IMR-90 (cell line): ENCODE measurements around the gene TIPARP. TPM values are rescaled to one million over a fixed set of nuclear protein-coding genes. Genes with fewer than 3 reads are reported as not detected.

Source experiments
- ATAC-seq: fragments of 200-7000 bp; cut with Tn5 transposase; 2 replicates; pipeline ENCODE4 v1.9.1; 2020; ENCODE audit warnings: low read depth, mild to moderate bottlenecking, moderate library complexity
- BruUV-seq: library from RNA; stranded (reverse); fragments of 400-500 nt; replicated peaks from 2 replicates; lab custom pipeline; 2021; lab: Mats Ljungman, UMichigan
- CTCF ChIA-PET: fragments of 300-600 bp; formaldehyde crosslinking; extraction: SDS; loops from one replicate; lab custom pipeline; 2021; ENCODE audit warnings: antibody characterized with exemption; lab: Yijun Ruan, JAX
- POLR2A ChIA-PET: fragments of 300-600 bp; sonication (Branson Sonifier 250); formaldehyde crosslinking; loops from one replicate; lab custom pipeline; 2022; ENCODE audit warnings: antibody characterized with exemption; ENCODE audit not compliant: unreplicated experiment; lab: Charles Lee
- DNase-seq: peaks from one replicate; pipeline ENCODE4 v3.0.0; 2013
- H2AFZ ChIP-seq: replicated peaks from 2 replicates; pipeline ENCODE3; 2013; ENCODE audit warnings: low read length, mild to moderate bottlenecking; ENCODE audit not compliant: poor library complexity
- H2AK5ac ChIP-seq: 2 replicates; pipeline ENCODE4 v1.6.1; 2013; ENCODE audit warnings: low read depth, low read length, inconsistent platforms
- H2AK9ac ChIP-seq: replicated peaks from 2 replicates; pipeline ENCODE3; 2013; ENCODE audit warnings: mild to moderate bottlenecking, low read depth, low read length, moderate library complexity; ENCODE audit not compliant: poor library complexity
- H2BK120ac ChIP-seq: 2 replicates; pipeline ENCODE4 v1.6.1; 2013; ENCODE audit warnings: low read depth, low read length, inconsistent platforms
- H2BK15ac ChIP-seq: 3 replicates; pipeline ENCODE4 v1.6.1; 2013; ENCODE audit warnings: low read depth, low read length, inconsistent platforms
- H2BK20ac ChIP-seq: 2 replicates; pipeline ENCODE4 v1.6.1; 2013; ENCODE audit warnings: low read depth, mild to moderate bottlenecking, inconsistent platforms, low read length, moderate library complexity
- H2BK5ac ChIP-seq: 2 replicates; pipeline ENCODE4 v1.6.1; 2013; ENCODE audit warnings: mild to moderate bottlenecking, low read depth, low read length, inconsistent platforms; ENCODE audit not compliant: poor library complexity, severe bottlenecking
- H3K14ac ChIP-seq: replicated peaks from 2 replicates; pipeline ENCODE4 v1.6.1; 2013; ENCODE audit warnings: low read depth, low read length, inconsistent platforms
- H3K18ac ChIP-seq: 2 replicates; pipeline ENCODE4 v1.6.1; 2013; ENCODE audit warnings: low read depth, low read length, control low read depth
- H3K23ac ChIP-seq: 2 replicates; pipeline ENCODE4 v1.6.1; 2013; ENCODE audit warnings: low read depth, low read length, inconsistent platforms
- H3K27ac ChIP-seq: 2 replicates; pipeline ENCODE4 v1.5.1; 2013; ENCODE audit warnings: mild to moderate bottlenecking, control low read depth, low read length; ENCODE audit not compliant: insufficient read depth
- H3K27me3 ChIP-seq: 2 replicates; pipeline ENCODE4 v1.6.1; 2013; ENCODE audit warnings: low read length; ENCODE audit not compliant: control insufficient read depth, insufficient read depth
- H3K36me3 ChIP-seq: 2 replicates; pipeline ENCODE4 v1.6.1; 2013; ENCODE audit warnings: low read length, mixed read lengths; ENCODE audit not compliant: control insufficient read depth, insufficient read depth
- H3K4ac ChIP-seq: 2 replicates; pipeline ENCODE4 v1.6.1; 2013; ENCODE audit warnings: low read depth, low read length, inconsistent platforms
- H3K4me1 ChIP-seq: 2 replicates; pipeline ENCODE4 v1.6.1; 2013; ENCODE audit warnings: low read length, mixed read lengths; ENCODE audit not compliant: control insufficient read depth, insufficient read depth
- H3K4me2 ChIP-seq: 2 replicates; pipeline ENCODE4 v1.6.1; 2013; ENCODE audit warnings: low read depth, mild to moderate bottlenecking, control low read depth, low read length, moderate library complexity
- H3K4me3 ChIP-seq: 2 replicates; pipeline ENCODE4 v1.5.1; 2013; ENCODE audit warnings: low read depth, mild to moderate bottlenecking, control low read depth, low read length, moderate library complexity; ENCODE audit not compliant: insufficient read depth
- H3K56ac ChIP-seq: 2 replicates; pipeline ENCODE4 v1.6.1; 2013; ENCODE audit warnings: low read length, inconsistent platforms; ENCODE audit not compliant: insufficient read depth; ENCODE audit errors: extremely low read depth
- H3K79me1 ChIP-seq, 2 experiments: 2 replicates each; pipeline ENCODE4 v1.6.1; 2013; ENCODE audit warnings: low read length in 2 of 2, inconsistent platforms in 1 of 2, low read depth in 1 of 2
- H3K9ac ChIP-seq: 2 replicates; pipeline ENCODE4 v1.6.1; 2013; ENCODE audit warnings: low read depth, low read length, control low read depth
- H3K9me1 ChIP-seq: 2 replicates; pipeline ENCODE4 v1.6.1; 2013; ENCODE audit warnings: low read length, inconsistent platforms; ENCODE audit not compliant: insufficient read depth
- H3K9me3 ChIP-seq: 2 replicates; pipeline ENCODE4 v1.6.1; 2013; ENCODE audit warnings: low read length; ENCODE audit not compliant: control insufficient read depth, insufficient read depth
- H4K20me1 ChIP-seq: 2 replicates; pipeline ENCODE4 v1.6.1; 2013; ENCODE audit warnings: low read length, inconsistent platforms; ENCODE audit not compliant: insufficient read depth
- H4K5ac ChIP-seq: 2 replicates; pipeline ENCODE4 v1.6.1; 2013; ENCODE audit warnings: mild to moderate bottlenecking, low read depth, low read length, control low read depth
- H4K8ac ChIP-seq, 2 experiments: 2 replicates each; pipeline ENCODE4 v1.6.1; 2013; ENCODE audit warnings: low read depth in 2 of 2, low read length in 2 of 2, control low read depth in 1 of 2, inconsistent platforms in 1 of 2
- H4K91ac ChIP-seq: 2 replicates; pipeline ENCODE4 v1.6.1; 2013; ENCODE audit warnings: low read depth, low read length, inconsistent platforms; ENCODE audit not compliant: insufficient read depth
- MAZ ChIP-seq: IDR thresholded peaks from 2 replicates; pipeline ENCODE4 v1.6.1; 2012; ENCODE audit warnings: low read depth, mild to moderate bottlenecking, low read length, improper control_type of control experiment, moderate library complexity, borderline replicate concordance
- MXI1 ChIP-seq: IDR thresholded peaks from 2 replicates; pipeline ENCODE4 v1.6.1; 2012; ENCODE audit warnings: low read depth, mild to moderate bottlenecking, low read length, moderate library complexity, borderline replicate concordance
- RAD21 ChIP-seq: IDR thresholded peaks from 2 replicates; pipeline ENCODE4 v1.6.1; 2012; ENCODE audit warnings: low read length, improper control_type of control experiment
- WGBS, 2 experiments: methylation state at CpG; one replicate each; pipeline versions ENCODE4 v1.1.5 to v1.1.7; 2013; ENCODE audit warnings: missing lambda C conversion rate in 2 of 2; ENCODE audit not compliant: insufficient read length in 1 of 2; ENCODE audit errors: extremely low coverage in 2 of 2; 5-methylcytosine and 5-hydroxymethylcytosine counted together
- dilution Hi-C: fragments of 300-500 bp; cut with HindIII; formaldehyde crosslinking; loops from one replicate; pipeline ENCODE4 v1.14.3; 2018; ENCODE audit warnings: low sequenced_read_pairs; ENCODE audit not compliant: unreplicated experiment
- in situ Hi-C: fragments of 300-500 bp; cut with MboI; formaldehyde crosslinking; loops from 3 replicates; pipeline ENCODE4 v1.14.3; 2019; ENCODE audit warnings: low sequenced_read_pairs, inconsistent platforms, mixed read lengths
- intact Hi-C: fragments of 100-400 bp; cut with micrococcal nuclease; formaldehyde crosslinking; loops from 2 replicates; pipeline ENCODE4 v1.10.0; 2022
- polyA plus RNA-seq, 3 experiments: library from polyadenylated mRNA; depleted of rRNA; stranded (reverse); fragments of >200 nt; gene quantifications; 2 replicates each; pipeline ENCODE4 v1.2.3, GENCODE V29; 2012; ENCODE audit warnings: low replicate concordance in 1 of 3
- total RNA-seq: library from RNA; depleted of rRNA; stranded (reverse); fragments of >200 nt; gene quantifications from 2 replicates; pipeline ENCODE4 v1.2.3, GENCODE V29; 2012

Gene TIPARP
- total and polyA plus RNA-seq, 2 of the 4 experiments (the other 2 are of a cell fraction), result 12.6 to 70.8 TPM

GRCh38 chr3:156745766-156746165 is 71.4 kb downstream of the TIPARP start:
- H3K4ac ChIP-seq, result no peak overlapping the region
- peaks cover 9% of the 10 kb centered on the region for H3K4me1 ChIP-seq
- in situ Hi-C loops (no loop called here), intact Hi-C loops (no loop called here), dilution Hi-C loops (no loop called here)
- H4K5ac ChIP-seq, result no peak overlapping the region
- H4K20me1 ChIP-seq, result no peaks in the 10 kb centered on the region
- TF ChIP-seq RAD21 (no peak), MAZ (no peak), MXI1 (no peak)
- no peak overlapping the region for H3K56ac ChIP-seq
- DNase-seq, result no peak
- no peak overlapping the region for H4K8ac ChIP-seq
- no peak overlapping the region for H2BK15ac ChIP-seq
- H3K18ac ChIP-seq, result no peak overlapping the region; the same call in 1 of the 2 replicates
- H2AFZ ChIP-seq, result no peak overlapping the region
- no peak overlapping the region for H4K91ac ChIP-seq
- no peak overlapping the region for H2BK120ac ChIP-seq
- H3K4me3 ChIP-seq, result no peak overlapping the region
- no peak overlapping the region for H2BK5ac ChIP-seq
- WGBS, 2 experiments, result no CpG with 5 or more reads among the region's 1 CpG
- H3K9me1 ChIP-seq, result peaks cover 3% of the 10 kb centered on the region; the same call in 1 of the 2 replicates
- H2AK5ac ChIP-seq, result no peak overlapping the region
- POLR2A ChIA-PET, result no interaction called here
- no peaks in the 10 kb centered on the region; a peak in 1 of 4 replicates for H3K79me1 ChIP-seq
- no peaks in the 10 kb centered on the region for H3K27me3 ChIP-seq
- no TSS peak for BruUV-seq
- CTCF ChIA-PET, result no interaction called here
- H3K9me3 ChIP-seq, result no peaks in the 10 kb centered on the region; the same call in 1 of the 2 replicates
- no peak overlapping the region for H2BK20ac ChIP-seq
- no peak for ATAC-seq
- no peak overlapping the region for H3K4me2 ChIP-seq
- H3K14ac ChIP-seq, result no peak overlapping the region
- H3K9ac ChIP-seq, result no peak overlapping the region
- no peaks in the 10 kb centered on the region for H3K36me3 ChIP-seq
- H3K27ac ChIP-seq, result no peak overlapping the region
- H3K23ac ChIP-seq, result no peak overlapping the region
- no peak overlapping the region for H2AK9ac ChIP-seq
